Adrenal gland (tissue), 5 donors: ENCODE results near the gene EML1.

Source experiments
- CTCF ChIP-seq, 6 experiments: fragments of 450-650 bp in 4 of 6; fragments of 200-600 bp in 2 of 6; sonication (generic) in 1 of 6; IDR thresholded peaks; 1 replicate in 5 of 6; 2 replicates in 1 of 6; pipeline versions ENCODE4 v1.5.1 to v1.8.0; 2016 to 2021; ENCODE audit warnings: antibody characterized with exemption in 6 of 6, mild to moderate bottlenecking in 2 of 6, moderate library complexity in 1 of 6
- POLR2A ChIP-seq, 2 donors: fragments of 450-650 bp; IDR thresholded peaks; one replicate each; pipeline ENCODE4 v1.6.1; 2017; ENCODE audit warnings: antibody characterized with exemption in 2 of 2, mild to moderate bottlenecking in 2 of 2, moderate library complexity in 1 of 2
- donor health status: DM: no; HTN: no; CAD: no.

- no peak for TF ChIP-seq CTCF (IDR thresholded peaks at IDR 0.05)
- peak; percentile 29 to 35 for TF ChIP-seq POLR2A (IDR thresholded peaks at IDR 0.05)
Measured at GRCh38 chr14:99792551-99793212, 531 bp upstream of the EML1 start.
